IMR-90 (cell line): ENCODE results near the gene SLC35G6. TPM values are rescaled to one million over a fixed set of nuclear protein-coding genes. Genes with fewer than 3 reads are reported as not detected.
"Not testable (repeated sequence)": the region's sequence is repeated elsewhere in the genome, so short reads cannot be mapped to it uniquely, and the experiment has no call there.

Experiments
- ATAC-seq: fragments of 200-7000 bp; cut with Tn5 transposase; 2 replicates; pipeline ENCODE4 v1.9.1; 2020; ENCODE audit warnings: low read depth, mild to moderate bottlenecking, moderate library complexity
- BruUV-seq: library from RNA; stranded (reverse); fragments of 400-500 nt; replicated peaks from 2 replicates; lab custom pipeline; 2021; lab: Mats Ljungman, UMichigan
- CTCF ChIA-PET: fragments of 300-600 bp; formaldehyde crosslinking; extraction: SDS; loops from one replicate; lab custom pipeline; 2021; ENCODE audit warnings: antibody characterized with exemption; lab: Yijun Ruan, JAX
- POLR2A ChIA-PET: fragments of 300-600 bp; sonication (Branson Sonifier 250); formaldehyde crosslinking; loops from one replicate; lab custom pipeline; 2022; ENCODE audit warnings: antibody characterized with exemption; ENCODE audit not compliant: unreplicated experiment; lab: Charles Lee
- DNase-seq: peaks from one replicate; pipeline ENCODE4 v3.0.0; 2013
- H2AFZ ChIP-seq: replicated peaks from 2 replicates; pipeline ENCODE3; 2013; ENCODE audit warnings: low read length, mild to moderate bottlenecking; ENCODE audit not compliant: poor library complexity
- H2AK5ac ChIP-seq: 2 replicates; pipeline ENCODE4 v1.6.1; 2013; ENCODE audit warnings: low read depth, low read length, inconsistent platforms
- H2AK9ac ChIP-seq: replicated peaks from 2 replicates; pipeline ENCODE3; 2013; ENCODE audit warnings: mild to moderate bottlenecking, low read depth, low read length, moderate library complexity; ENCODE audit not compliant: poor library complexity
- H2BK120ac ChIP-seq: 2 replicates; pipeline ENCODE4 v1.6.1; 2013; ENCODE audit warnings: low read depth, low read length, inconsistent platforms
- H2BK15ac ChIP-seq: 3 replicates; pipeline ENCODE4 v1.6.1; 2013; ENCODE audit warnings: low read depth, low read length, inconsistent platforms
- H2BK20ac ChIP-seq: 2 replicates; pipeline ENCODE4 v1.6.1; 2013; ENCODE audit warnings: low read depth, mild to moderate bottlenecking, inconsistent platforms, low read length, moderate library complexity
- H2BK5ac ChIP-seq: 2 replicates; pipeline ENCODE4 v1.6.1; 2013; ENCODE audit warnings: mild to moderate bottlenecking, low read depth, low read length, inconsistent platforms; ENCODE audit not compliant: poor library complexity, severe bottlenecking
- H3K14ac ChIP-seq: replicated peaks from 2 replicates; pipeline ENCODE4 v1.6.1; 2013; ENCODE audit warnings: low read depth, low read length, inconsistent platforms
- H3K18ac ChIP-seq: 2 replicates; pipeline ENCODE4 v1.6.1; 2013; ENCODE audit warnings: low read depth, low read length, control low read depth
- H3K23ac ChIP-seq: 2 replicates; pipeline ENCODE4 v1.6.1; 2013; ENCODE audit warnings: low read depth, low read length, inconsistent platforms
- H3K27ac ChIP-seq: 2 replicates; pipeline ENCODE4 v1.5.1; 2013; ENCODE audit warnings: mild to moderate bottlenecking, control low read depth, low read length; ENCODE audit not compliant: insufficient read depth
- H3K27me3 ChIP-seq: 2 replicates; pipeline ENCODE4 v1.6.1; 2013; ENCODE audit warnings: low read length; ENCODE audit not compliant: control insufficient read depth, insufficient read depth
- H3K36me3 ChIP-seq: 2 replicates; pipeline ENCODE4 v1.6.1; 2013; ENCODE audit warnings: low read length, mixed read lengths; ENCODE audit not compliant: control insufficient read depth, insufficient read depth
- H3K4ac ChIP-seq: 2 replicates; pipeline ENCODE4 v1.6.1; 2013; ENCODE audit warnings: low read depth, low read length, inconsistent platforms
- H3K4me1 ChIP-seq: 2 replicates; pipeline ENCODE4 v1.6.1; 2013; ENCODE audit warnings: low read length, mixed read lengths; ENCODE audit not compliant: control insufficient read depth, insufficient read depth
- H3K4me2 ChIP-seq: 2 replicates; pipeline ENCODE4 v1.6.1; 2013; ENCODE audit warnings: low read depth, mild to moderate bottlenecking, control low read depth, low read length, moderate library complexity
- H3K4me3 ChIP-seq: 2 replicates; pipeline ENCODE4 v1.5.1; 2013; ENCODE audit warnings: low read depth, mild to moderate bottlenecking, control low read depth, low read length, moderate library complexity; ENCODE audit not compliant: insufficient read depth
- H3K56ac ChIP-seq: 2 replicates; pipeline ENCODE4 v1.6.1; 2013; ENCODE audit warnings: low read length, inconsistent platforms; ENCODE audit not compliant: insufficient read depth; ENCODE audit errors: extremely low read depth
- H3K79me1 ChIP-seq, 2 experiments: 2 replicates each; pipeline ENCODE4 v1.6.1; 2013; ENCODE audit warnings: low read length in 2 of 2, inconsistent platforms in 1 of 2, low read depth in 1 of 2
- H3K9ac ChIP-seq: 2 replicates; pipeline ENCODE4 v1.6.1; 2013; ENCODE audit warnings: low read depth, low read length, control low read depth
- H3K9me1 ChIP-seq: 2 replicates; pipeline ENCODE4 v1.6.1; 2013; ENCODE audit warnings: low read length, inconsistent platforms; ENCODE audit not compliant: insufficient read depth
- H3K9me3 ChIP-seq: 2 replicates; pipeline ENCODE4 v1.6.1; 2013; ENCODE audit warnings: low read length; ENCODE audit not compliant: control insufficient read depth, insufficient read depth
- H4K20me1 ChIP-seq: 2 replicates; pipeline ENCODE4 v1.6.1; 2013; ENCODE audit warnings: low read length, inconsistent platforms; ENCODE audit not compliant: insufficient read depth
- H4K5ac ChIP-seq: 2 replicates; pipeline ENCODE4 v1.6.1; 2013; ENCODE audit warnings: mild to moderate bottlenecking, low read depth, low read length, control low read depth
- H4K8ac ChIP-seq, 2 experiments: 2 replicates each; pipeline ENCODE4 v1.6.1; 2013; ENCODE audit warnings: low read depth in 2 of 2, low read length in 2 of 2, control low read depth in 1 of 2, inconsistent platforms in 1 of 2
- H4K91ac ChIP-seq: 2 replicates; pipeline ENCODE4 v1.6.1; 2013; ENCODE audit warnings: low read depth, low read length, inconsistent platforms; ENCODE audit not compliant: insufficient read depth
- WGBS, 2 experiments: methylation state at CpG; one replicate each; pipeline versions ENCODE4 v1.1.5 to v1.1.7; 2013; ENCODE audit warnings: missing lambda C conversion rate in 2 of 2; ENCODE audit not compliant: insufficient read length in 1 of 2; ENCODE audit errors: extremely low coverage in 2 of 2; 5-methylcytosine and 5-hydroxymethylcytosine counted together
- dilution Hi-C: fragments of 300-500 bp; cut with HindIII; formaldehyde crosslinking; loops from one replicate; pipeline ENCODE4 v1.14.3; 2018; ENCODE audit warnings: low sequenced_read_pairs; ENCODE audit not compliant: unreplicated experiment
- in situ Hi-C: fragments of 300-500 bp; cut with MboI; formaldehyde crosslinking; loops from 3 replicates; pipeline ENCODE4 v1.14.3; 2019; ENCODE audit warnings: low sequenced_read_pairs, inconsistent platforms, mixed read lengths
- intact Hi-C: fragments of 100-400 bp; cut with micrococcal nuclease; formaldehyde crosslinking; loops from 2 replicates; pipeline ENCODE4 v1.10.0; 2022
- polyA plus RNA-seq, 3 experiments: library from polyadenylated mRNA; depleted of rRNA; stranded (reverse); fragments of >200 nt; gene quantifications; 2 replicates each; pipeline ENCODE4 v1.2.3, GENCODE V29; 2012; ENCODE audit warnings: low replicate concordance in 1 of 3
- total RNA-seq: library from RNA; depleted of rRNA; stranded (reverse); fragments of >200 nt; gene quantifications from 2 replicates; pipeline ENCODE4 v1.2.3, GENCODE V29; 2012

SLC35G6 gene
- total and polyA plus RNA-seq, 2 of the 4 experiments (the other 2 are of a cell fraction): not detected

GRCh38 chr17:7481842-7482741 is 846 bp downstream of the SLC35G6 start:
- H3K9me3 ChIP-seq, DNase-seq, H4K5ac ChIP-seq, H3K9me1 ChIP-seq, POLR2A ChIA-PET, H3K36me3 ChIP-seq, H2BK15ac ChIP-seq, H3K9ac ChIP-seq, ATAC-seq, H2BK20ac ChIP-seq, BruUV-seq, H3K4me3 ChIP-seq, H3K23ac ChIP-seq, H3K14ac ChIP-seq, H3K27me3 ChIP-seq, CTCF ChIA-PET, H2AK9ac ChIP-seq, dilution Hi-C loops, H2BK120ac ChIP-seq, H2BK5ac ChIP-seq, H3K4me2 ChIP-seq, H2AFZ ChIP-seq, in situ Hi-C loops, H3K56ac ChIP-seq, H4K8ac ChIP-seq, H3K18ac ChIP-seq: not testable (repeated sequence)
- peaks cover 17% of the 10 kb centered on the region for H3K4me1 ChIP-seq
- H2AK5ac ChIP-seq: peak overlapping the region; percentile 98; the same call in 1 of the 2 replicates
- H3K79me1 ChIP-seq: peaks cover 5 to 65% of the 10 kb centered on the region in 2 experiments; a peak in 3 of 4 replicates
- H3K27ac ChIP-seq: peak overlapping the region; percentile 99; the same call in 1 of the 2 replicates
- peak overlapping the region; percentile 100; the same call in 1 of the 2 replicates for H4K91ac ChIP-seq
- 97% methylated on average over 15 of the region's 31 CpGs; no CpG with 5 or more reads in 1 of the 2 experiments for WGBS, 2 experiments
- intact Hi-C loops: loop anchor here (5.0 kb wide), 1 partner anchor 205 kb away; the partner anchor contains the start of genes TP53 and WRAP53
- peaks cover 38% of the 10 kb centered on the region for H4K20me1 ChIP-seq
- H3K4ac ChIP-seq: peak overlapping the region; percentile 100; the same call in 1 of the 2 replicates

DNA sequence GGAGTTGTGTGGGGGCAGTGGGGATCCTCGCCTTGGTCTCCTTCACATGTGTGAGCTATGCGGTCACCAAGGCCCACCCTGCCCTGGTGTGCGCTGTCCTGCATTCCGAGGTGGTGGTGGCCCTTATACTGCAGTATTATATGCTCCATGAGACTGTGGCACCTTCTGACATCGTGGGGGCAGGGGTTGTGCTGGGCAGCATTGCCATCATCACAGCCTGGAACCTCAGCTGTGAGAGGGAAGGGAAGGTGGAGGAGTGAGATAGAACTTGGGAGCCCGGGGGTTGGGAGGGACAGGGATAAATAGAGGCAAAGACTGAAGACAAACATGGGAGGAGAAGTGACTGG is 1.5 kb downstream of the SLC35G6 start:
- peak overlapping the region; percentile 98 for H3K9ac ChIP-seq
- H2BK5ac ChIP-seq: peak overlapping the region; percentile 100
- peak overlapping the region; percentile 93 for H3K4me2 ChIP-seq
- H3K23ac ChIP-seq: peak overlapping the region; percentile 100
- peak overlapping the region; percentile 100 for H3K14ac ChIP-seq
- H3K27me3 ChIP-seq, CTCF ChIA-PET, dilution Hi-C loops, H2BK20ac ChIP-seq, ATAC-seq, H2AK9ac ChIP-seq, in situ Hi-C loops, H3K36me3 ChIP-seq, H3K56ac ChIP-seq, BruUV-seq, POLR2A ChIA-PET, H3K9me1 ChIP-seq, DNase-seq, H3K4me3 ChIP-seq, H2AFZ ChIP-seq, H3K9me3 ChIP-seq: not testable (repeated sequence)
- H4K20me1 ChIP-seq: peaks cover 38% of the 10 kb centered on the region
- H2BK15ac ChIP-seq: peak overlapping the region; percentile 82; the same call in 1 of the 3 replicates
- H2AK5ac ChIP-seq: peak overlapping the region; percentile 98
- WGBS, 2 experiments: 50% methylated on average over 1 of the region's 6 CpGs; no CpG with 5 or more reads in 1 of the 2 experiments
- H4K5ac ChIP-seq: peak overlapping the region; percentile 98
- H4K8ac ChIP-seq: peak overlapping the region; percentile 91 to 98
- H3K4me1 ChIP-seq: peaks cover 13% of the 10 kb centered on the region
- peaks cover 5 to 64% of the 10 kb centered on the region in 2 experiments; a peak in 3 of 4 replicates for H3K79me1 ChIP-seq
- peak overlapping the region; percentile 99 for H3K27ac ChIP-seq
- intact Hi-C loops: loop anchor here (5.0 kb wide), 1 partner anchor 205 kb away; the partner anchor contains the start of genes TP53 and WRAP53
- peak overlapping the region; percentile 95 for H3K18ac ChIP-seq
- peak overlapping the region; percentile 100 for H4K91ac ChIP-seq
- peak overlapping the region; percentile 100; the same call in 1 of the 2 replicates for H2BK120ac ChIP-seq
- H3K4ac ChIP-seq: peak overlapping the region; percentile 100
